Mesenchymal stem cell (in vitro differentiated cells and primary cell): Measurements from ENCODE around the gene HAUS1.

Experiments used
- DNase-seq: peaks from one replicate; pipeline ENCODE4 v3.0.0-alpha.2; 2013
- H2AFZ ChIP-seq: one replicate; pipeline ENCODE4 v1.6.1; 2013; ENCODE audit warnings: low read depth, mild to moderate bottlenecking, control low read depth, inconsistent platforms, low read length, moderate library complexity
- H2AK5ac ChIP-seq: 2 replicates; pipeline ENCODE4 v1.6.1; 2013; ENCODE audit warnings: low read length, moderate library complexity, mild to moderate bottlenecking, inconsistent platforms; ENCODE audit not compliant: severe bottlenecking
- H2BK120ac ChIP-seq: one replicate; pipeline ENCODE4 v1.6.1; 2013; ENCODE audit warnings: low read depth, mild to moderate bottlenecking, inconsistent platforms, low read length, moderate library complexity
- H2BK12ac ChIP-seq, 2 experiments: one replicate each; pipeline ENCODE4 v1.6.1; 2013; ENCODE audit warnings: inconsistent platforms in 2 of 2, low read length in 2 of 2, mild to moderate bottlenecking in 2 of 2, moderate library complexity in 2 of 2, control low read depth in 1 of 2
- H2BK15ac ChIP-seq: one replicate; pipeline ENCODE4 v1.6.1; 2013; ENCODE audit warnings: mild to moderate bottlenecking, low read depth, inconsistent platforms; ENCODE audit not compliant: poor library complexity, severe bottlenecking
- H2BK5ac ChIP-seq: 2 replicates; pipeline ENCODE4 v1.6.1; 2013; ENCODE audit warnings: low read depth, mild to moderate bottlenecking, low read length, control low read depth, inconsistent platforms; ENCODE audit not compliant: poor library complexity, severe bottlenecking
- H3K14ac ChIP-seq, 2 experiments: one replicate each; pipeline ENCODE4 v1.6.1; 2013; ENCODE audit warnings: inconsistent platforms in 2 of 2, low read length in 2 of 2, control low read depth in 1 of 2, mild to moderate bottlenecking in 1 of 2, moderate library complexity in 1 of 2
- H3K18ac ChIP-seq, 2 experiments: one replicate each; pipeline ENCODE4 v1.6.1; 2013; ENCODE audit warnings: inconsistent platforms in 2 of 2, low read length in 2 of 2, control low read depth in 1 of 2, low read depth in 1 of 2, mild to moderate bottlenecking in 1 of 2
- H3K23ac ChIP-seq, 2 experiments: one replicate each; pipeline ENCODE4 v1.6.1; 2013; ENCODE audit warnings: inconsistent platforms in 2 of 2, low read length in 2 of 2, mild to moderate bottlenecking in 2 of 2, moderate library complexity in 2 of 2, control low read depth in 1 of 2
- H3K27ac ChIP-seq: 2 replicates; pipeline ENCODE4 v1.5.1; 2013; ENCODE audit warnings: mild to moderate bottlenecking, moderate library complexity, low read length, control low read depth, inconsistent platforms; ENCODE audit not compliant: poor library complexity, severe bottlenecking
- H3K27me3 ChIP-seq, 2 experiments: 2 replicates each; pipeline versions ENCODE4 v1.6.1 to v1.7.0; 2013; ENCODE audit warnings: low read length in 2 of 2, mild to moderate bottlenecking in 2 of 2, moderate library complexity in 2 of 2, control low read depth in 1 of 2, inconsistent platforms in 1 of 2; ENCODE audit not compliant: control insufficient read depth in 1 of 2, insufficient read depth in 1 of 2
- H3K36me3 ChIP-seq, 2 experiments: 2 replicates each; pipeline versions ENCODE4 v1.6.1 to v1.7.0; 2013; ENCODE audit warnings: low read length in 2 of 2, control low read depth in 1 of 2, inconsistent platforms in 1 of 2, low read depth in 1 of 2, mild to moderate bottlenecking in 1 of 2; ENCODE audit not compliant: insufficient read depth in 2 of 2, control insufficient read depth in 1 of 2
- H3K4ac ChIP-seq, 2 experiments: one replicate each; pipeline ENCODE4 v1.6.1; 2013; ENCODE audit warnings: inconsistent platforms in 2 of 2, low read length in 2 of 2, mild to moderate bottlenecking in 2 of 2, moderate library complexity in 2 of 2, control low read depth in 1 of 2, low read depth in 1 of 2
- H3K4me1 ChIP-seq: 2 replicates; pipeline ENCODE4 v1.6.1; 2013; ENCODE audit warnings: low read depth, low read length, control low read depth; ENCODE audit not compliant: control insufficient read depth, insufficient read depth
- H3K4me2 ChIP-seq: 2 replicates; pipeline ENCODE4 v1.6.1; 2013; ENCODE audit warnings: low read length, mild to moderate bottlenecking, inconsistent platforms; ENCODE audit not compliant: poor library complexity, severe bottlenecking
- H3K4me3 ChIP-seq, 2 experiments: 2 replicates each; pipeline versions ENCODE4 v1.5.1 to v1.7.0; 2013; ENCODE audit warnings: low read length in 2 of 2, mild to moderate bottlenecking in 2 of 2, control low read depth in 1 of 2, low read depth in 1 of 2; ENCODE audit not compliant: insufficient read depth in 1 of 2
- H3K79me1 ChIP-seq: replicated peaks from 2 replicates; pipeline ENCODE4 v1.6.1; 2013; ENCODE audit warnings: mild to moderate bottlenecking, control low read depth, low read length, inconsistent platforms; ENCODE audit not compliant: poor library complexity, severe bottlenecking
- H3K9ac ChIP-seq: 2 replicates; pipeline ENCODE4 v1.7.0; 2013; ENCODE audit warnings: mild to moderate bottlenecking, low read length, moderate library complexity
- H3K9me3 ChIP-seq: 2 replicates; pipeline ENCODE4 v1.7.0; 2013; ENCODE audit warnings: mild to moderate bottlenecking, low read length; ENCODE audit not compliant: control insufficient read depth
- H4K8ac ChIP-seq: one replicate; pipeline ENCODE4 v1.6.1; 2013; ENCODE audit warnings: inconsistent platforms, mild to moderate bottlenecking, low read length, moderate library complexity
- H4K91ac ChIP-seq: one replicate; pipeline ENCODE4 v1.6.1; 2013; ENCODE audit warnings: mild to moderate bottlenecking, low read length, inconsistent platforms
- whole genome bisulfite sequencing: methylation state at CpG from one replicate; pipeline ENCODE4 v1.1.7; 2013; ENCODE audit warnings: mixed read lengths; 5-methylcytosine and 5-hydroxymethylcytosine counted together

Gene HAUS1

GRCh38 chr18:46097431-46097800 lies 6.8 kb upstream of the HAUS1 start:
- Histone ChIP-seq H4K8ac (peak overlapping the region; percentile 97), H3K4me2 (peak overlapping the region; percentile 81), H3K4me1 (peaks cover 13% of the 10 kb centered on the region), H3K9me3 (no peaks in the 10 kb centered on the region), H3K23ac (peak overlapping the region; percentile 71 to 85), H2BK12ac (no peak overlapping the region), H3K27ac (peak overlapping the region; percentile 85), H2AFZ (peak overlapping the region; percentile 60), H3K27me3 (no peaks in the 10 kb centered on the region), H2BK5ac (no peak overlapping the region), H2BK15ac (no peak overlapping the region), H4K91ac (peak overlapping the region; percentile 98), H3K9ac (peak overlapping the region; percentile 99), H3K79me1 (peaks cover 3% of the 10 kb centered on the region), H2AK5ac (peak overlapping the region; percentile 84), H3K4ac (peak overlapping the region; percentile 93 to 98), H3K4me3 (peak overlapping the region; percentile 99 to 100), H3K14ac (peak overlapping the region in 1 of 2 experiments; percentile 99), H3K18ac (peak overlapping the region; percentile 98 to 100), H2BK120ac (peak overlapping the region; percentile 71), H3K36me3 (peaks cover 17 to 24% of the 10 kb centered on the region in 2 experiments)
- WGBS: 1% methylated on average over 8 of the region's 8 CpGs
- DNase-seq: no peak

GRCh38 chr18:46097801-46098615 lies 6.2 kb upstream of the HAUS1 start, which contains the start of gene ATP5F1A:
Gene ATP5F1A, minus strand, starts transcription at chr18:46098296. Its CDS starts 65 bp downstream, at chr18:46098231.
- WGBS: under 1% methylated on average over 46 of the region's 53 CpGs

GRCh38 chr18:46098616-46098933 lies 5.6 kb upstream of the HAUS1 start:
- no peak overlapping the region for H2AK5ac ChIP-seq
- H2BK12ac ChIP-seq: peak overlapping the region in 1 of 2 experiments; percentile 43
- peaks cover 11% of the 10 kb centered on the region for H3K4me1 ChIP-seq
- H2BK5ac ChIP-seq: no peak overlapping the region
- peak overlapping the region; percentile 99 for H3K9ac ChIP-seq
- H3K4me2 ChIP-seq: peak overlapping the region; percentile 77
- no peak overlapping the region for H3K23ac ChIP-seq
- H3K18ac ChIP-seq: peak overlapping the region; percentile 81 to 90
- peak overlapping the region; percentile 95 for H4K8ac ChIP-seq
- peaks cover 7 to 13% of the 10 kb centered on the region in 2 experiments for H3K36me3 ChIP-seq
- DNase-seq: no peak
- peak overlapping the region in 1 of 2 experiments; percentile 100 for H3K4me3 ChIP-seq
- no peaks in the 10 kb centered on the region for H3K27me3 ChIP-seq
- H3K27ac ChIP-seq: peak overlapping the region; percentile 68
- H3K4ac ChIP-seq: peak overlapping the region in 1 of 2 experiments; percentile 75
- peak overlapping the region; percentile 85 for H2AFZ ChIP-seq
- WGBS: 29% methylated on average over 16 of the region's 16 CpGs
- peak overlapping the region; percentile 67 for H4K91ac ChIP-seq
- H3K9me3 ChIP-seq: no peaks in the 10 kb centered on the region
- H3K79me1 ChIP-seq: peaks cover 3% of the 10 kb centered on the region
- no peak overlapping the region for H3K14ac ChIP-seq
- peak overlapping the region; percentile 12 for H2BK15ac ChIP-seq
- no peak overlapping the region for H2BK120ac ChIP-seq

More at GRCh38 chr18:46097801-46098615, 6.2 kb upstream of the HAUS1 start, which contains the start of gene ATP5F1A:
- H3K4ac ChIP-seq: peak within 1 kb of the TSS; percentile 93 to 98
- peak within 1 kb of the TSS in 1 of 2 experiments; percentile 43 for H2BK12ac ChIP-seq
- H2BK120ac ChIP-seq: peak within 1 kb of the TSS; percentile 71
- H2BK15ac ChIP-seq: peak within 1 kb of the TSS; percentile 12
- no peaks in the 10 kb centered on the region for H3K27me3 ChIP-seq
- H3K4me3 ChIP-seq: peak within 1 kb of the TSS; percentile 99 to 100
- H3K14ac ChIP-seq: peak within 1 kb of the TSS in 1 of 2 experiments; percentile 99
- peak within 1 kb of the TSS; percentile 85 for H3K27ac ChIP-seq
- peak within 1 kb of the TSS; percentile 85 for H2AFZ ChIP-seq
- peaks cover 13 to 19% of the 10 kb centered on the region in 2 experiments for H3K36me3 ChIP-seq
- peaks cover 3% of the 10 kb centered on the region for H3K79me1 ChIP-seq
- H2BK5ac ChIP-seq: peak within 1 kb of the TSS; percentile 83
- H3K9ac ChIP-seq: peak within 1 kb of the TSS; percentile 99
- H3K4me1 ChIP-seq: peaks cover 13% of the 10 kb centered on the region
- H4K8ac ChIP-seq: peak within 1 kb of the TSS; percentile 97
- H3K23ac ChIP-seq: peak within 1 kb of the TSS; percentile 71 to 85
- peak within 1 kb of the TSS; percentile 84 for H2AK5ac ChIP-seq
- peak within 1 kb of the TSS; percentile 98 to 100 for H3K18ac ChIP-seq
- peak within 1 kb of the TSS; percentile 81 for H3K4me2 ChIP-seq
- peak; percentile 89 for DNase-seq
- H3K9me3 ChIP-seq: no peaks in the 10 kb centered on the region
- H4K91ac ChIP-seq: peak within 1 kb of the TSS; percentile 98

- Histone ChIP-seq H3K18ac (no peak overlapping the region), H3K9ac (no peak overlapping the region), H4K91ac (no peak overlapping the region), H3K23ac (no peak overlapping the region), H3K4me3 (no peak overlapping the region), H2BK12ac (no peak overlapping the region), H2AFZ (no peak overlapping the region), H3K4me1 (peaks cover 11% of the 10 kb centered on the region), H4K8ac (no peak overlapping the region), H3K27ac (no peak overlapping the region), H3K4ac (no peak overlapping the region), H3K27me3 (no peaks in the 10 kb centered on the region), H2AK5ac (no peak overlapping the region), H2BK15ac (no peak overlapping the region), H2BK120ac (no peak overlapping the region), H2BK5ac (no peak overlapping the region), H3K14ac (no peak overlapping the region), H3K79me1 (peaks cover 5% of the 10 kb centered on the region), H3K9me3 (no peaks in the 10 kb centered on the region), H3K4me2 (no peak overlapping the region), H3K36me3 (peaks cover 4 to 7% of the 10 kb centered on the region in 2 experiments)
- no peak for DNase-seq
- WGBS: 94% methylated on average over 8 of the region's 8 CpGs
These were observed 4.7 kb upstream of the HAUS1 start for GRCh38 chr18:46099463-46099862.
